Ovary (tissue), 3 donors: Measurements from ENCODE around the gene RBM11.

Experiments used
- CTCF ChIP-seq, 3 donors: fragments of 450-650 bp in 2 of 3; fragments of 200-600 bp in 1 of 3; IDR thresholded peaks; one replicate each; pipeline versions ENCODE4 v1.5.1 to v1.8.0; 2016 to 2022; ENCODE audit warnings: antibody characterized with exemption in 3 of 3, mild to moderate bottlenecking in 1 of 3
- POLR2A ChIP-seq: fragments of 450-650 bp; IDR thresholded peaks from one replicate; pipeline ENCODE4 v1.6.1; 2017; ENCODE audit warnings: antibody characterized with exemption, mild to moderate bottlenecking, moderate library complexity
- donor health status: DM: no; HTN: no; CAD: no.

GRCh38 chr21:14213164-14213563 lies 2.8 kb upstream of the RBM11 start:
- TF ChIP-seq CTCF (IDR thresholded peaks at IDR 0.05), result no peak
- TF ChIP-seq POLR2A, result no peak
